GM18951 (cell line): Measurements from ENCODE around the gene SLC9A9.

Source experiments
- POLR2A ChIP-seq: IDR thresholded peaks from 4 replicates; pipeline ENCODE4 v1.6.1; 2011; ENCODE audit warnings: mild to moderate bottlenecking; ENCODE audit not compliant: insufficient read length, insufficient read depth; ENCODE audit errors: extremely low read depth
- in situ Hi-C: fragments of 300-500 bp; cut with MboI; formaldehyde crosslinking; loops from one replicate; pipeline ENCODE4 v1.12.0; 2022; ENCODE audit warnings: low sequenced_read_pairs, mixed read lengths, inconsistent platforms; ENCODE audit not compliant: unreplicated experiment

Gene SLC9A9

DNA sequence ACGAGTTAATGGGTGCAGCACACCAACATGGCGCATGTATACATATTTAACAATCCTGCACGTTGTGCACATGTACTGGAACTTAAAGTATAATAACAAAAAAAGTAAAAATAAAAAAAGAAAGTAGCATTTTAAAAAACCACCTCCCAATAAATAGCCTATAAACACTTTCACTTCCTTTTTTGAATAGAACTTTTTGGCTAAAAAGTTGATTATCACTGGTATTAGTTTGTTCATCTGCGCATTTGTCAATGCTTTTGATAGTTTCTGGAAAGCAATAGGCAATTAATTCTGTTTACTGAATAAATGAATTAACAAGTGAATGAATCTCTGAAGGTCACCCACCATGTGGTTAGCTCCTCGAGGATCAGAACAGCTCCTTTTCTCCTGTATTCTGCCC lies 179.9 kb downstream of the SLC9A9 start:
- TF ChIP-seq POLR2A: no peak
- in situ Hi-C loops: no loop called here

DNA sequence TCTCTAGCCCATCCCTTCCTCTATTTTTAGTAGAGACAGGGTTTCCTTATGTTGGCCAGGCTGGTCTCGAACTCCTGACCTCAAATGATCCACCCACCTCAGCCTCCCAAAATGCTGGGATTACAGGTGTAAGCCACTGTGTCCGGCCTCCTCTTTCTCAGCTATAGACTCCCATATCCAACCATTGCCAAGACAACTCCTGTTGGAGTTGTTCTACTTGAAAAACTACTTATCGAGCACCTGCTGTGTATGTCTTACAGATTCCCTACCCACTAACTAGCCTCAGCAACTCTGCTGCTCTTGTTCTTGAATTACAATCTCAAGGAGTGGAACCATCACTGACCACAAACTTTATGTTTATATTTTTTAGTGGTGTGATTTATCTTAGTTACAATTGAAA lies 186.6 kb downstream of the SLC9A9 start:
- in situ Hi-C loops: no loop called here
- TF ChIP-seq POLR2A: no peak

DNA sequence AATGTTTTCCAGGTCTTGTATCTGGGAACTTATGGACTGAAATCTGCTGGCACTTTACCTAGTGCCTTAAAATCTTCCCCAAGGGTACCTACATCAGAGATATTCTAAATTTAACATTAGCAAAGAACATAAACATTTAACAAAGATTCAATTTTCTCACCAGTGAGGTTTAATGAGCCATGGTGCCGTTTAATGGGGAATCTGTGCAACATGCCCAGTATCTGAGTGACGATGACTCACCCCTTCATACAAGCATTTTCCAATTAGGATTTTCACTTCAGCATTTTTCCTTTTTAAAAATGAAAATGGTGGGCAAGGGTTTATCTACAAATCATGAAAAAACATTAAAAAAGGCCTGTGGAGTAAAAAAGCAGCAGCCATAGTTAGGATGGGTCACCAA lies 189.4 kb downstream of the SLC9A9 start:
- in situ Hi-C loops: no loop called here

DNA sequence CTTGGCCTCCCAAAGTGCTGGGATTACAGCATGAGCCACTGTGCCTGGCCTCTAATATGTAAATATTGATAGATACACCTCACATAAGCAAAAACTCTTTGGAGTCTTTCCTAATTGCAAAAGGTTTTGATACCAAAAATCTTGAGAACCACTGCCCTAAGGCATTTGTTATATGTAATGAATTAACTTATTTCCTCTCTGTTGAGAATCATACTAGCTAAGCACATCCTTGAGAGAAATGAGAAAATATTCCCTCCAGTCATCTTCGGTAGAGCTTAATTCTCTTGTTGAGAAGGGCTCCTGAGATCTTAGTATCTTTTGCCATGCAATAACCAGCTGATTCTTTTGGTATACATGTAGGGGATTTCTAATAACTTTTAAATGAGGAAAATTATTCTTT lies 190.2 kb downstream of the SLC9A9 start:
- TF ChIP-seq POLR2A: no peak
- in situ Hi-C loops: no loop called here

More for the DNA sequence above, 189.4 kb downstream of the SLC9A9 start:
- TF ChIP-seq POLR2A: no peak

DNA sequence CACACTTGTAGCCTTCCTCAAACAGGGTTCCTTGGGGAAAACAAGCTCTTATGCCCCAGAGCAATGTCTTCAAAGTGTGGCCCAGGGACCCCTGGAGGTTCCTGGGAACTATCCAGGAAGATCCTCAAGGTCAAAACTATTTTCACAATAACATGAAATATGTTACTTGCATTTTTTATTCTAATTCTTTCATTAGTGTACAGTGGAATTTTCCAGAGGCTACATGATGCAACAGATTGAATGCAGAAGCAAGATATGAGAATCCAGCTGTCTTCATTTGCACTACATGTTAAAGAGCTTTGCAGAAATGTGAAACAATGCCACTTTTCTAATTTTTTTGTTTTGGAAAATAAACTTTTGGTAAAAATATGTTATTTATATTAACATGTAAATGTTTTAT lies 190.9 kb downstream of the SLC9A9 start:
- in situ Hi-C loops: no loop called here
- no peak for TF ChIP-seq POLR2A

DNA sequence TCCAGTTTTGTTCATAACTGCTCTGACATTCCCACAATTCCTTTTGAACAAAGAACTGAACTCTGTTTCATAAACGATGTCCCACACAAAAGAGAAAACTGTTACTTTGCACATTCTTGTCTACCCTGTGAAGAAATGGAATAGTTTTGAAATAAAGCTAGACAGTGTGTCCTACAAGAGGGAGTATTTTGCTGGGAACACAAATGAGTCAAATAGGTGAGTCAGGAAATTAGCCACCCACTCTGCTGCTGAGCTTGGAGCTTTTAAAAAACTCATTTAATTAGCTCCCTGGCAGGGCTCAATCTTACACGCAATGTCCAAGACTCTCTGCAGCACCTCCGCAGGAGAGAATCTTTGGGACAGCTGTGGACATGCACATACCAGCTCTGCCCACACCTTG lies 193.4 kb downstream of the SLC9A9 start:
- in situ Hi-C loops: no loop called here
- no peak for TF ChIP-seq POLR2A

DNA sequence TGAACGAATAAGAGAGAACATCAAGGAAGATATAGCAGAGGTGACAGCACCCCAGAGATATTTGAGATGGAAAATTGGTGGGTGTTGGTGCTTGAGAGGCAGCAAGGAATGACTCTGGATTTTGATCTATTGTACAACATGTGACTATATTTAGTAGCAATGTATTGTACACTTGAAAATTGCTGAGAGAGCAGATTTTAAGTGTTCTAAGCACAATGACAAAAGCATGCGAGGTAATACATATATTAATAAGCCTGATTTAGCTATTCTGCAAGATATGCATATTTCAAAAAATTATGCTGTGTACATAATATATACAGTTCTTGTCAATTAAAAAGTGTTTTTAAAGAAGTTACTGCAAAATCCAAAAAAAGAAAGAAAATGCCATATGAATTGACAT lies 194.3 kb downstream of the SLC9A9 start:
- TF ChIP-seq POLR2A: no peak
- in situ Hi-C loops: no loop called here

DNA sequence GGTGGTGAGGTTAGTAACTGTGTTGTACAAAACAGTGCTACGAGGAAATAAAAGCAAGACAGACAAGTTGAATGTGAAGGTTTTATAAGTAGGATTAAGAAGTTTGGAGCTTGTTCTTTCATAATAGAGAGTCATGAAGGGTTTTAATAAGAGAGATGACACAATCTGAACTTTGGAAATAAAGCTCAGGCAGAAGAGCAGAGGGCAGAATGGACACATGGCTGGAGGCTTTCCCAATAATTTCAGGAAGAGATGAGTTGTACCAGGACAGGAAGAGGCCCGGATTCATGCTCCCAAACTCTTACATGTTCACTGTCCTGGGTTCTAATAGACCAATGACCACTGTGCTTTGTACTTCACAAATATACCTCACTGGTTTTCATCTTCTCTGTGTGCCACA lies 194.8 kb downstream of the SLC9A9 start:
- TF ChIP-seq POLR2A: no peak
- in situ Hi-C loops: no loop called here

DNA sequence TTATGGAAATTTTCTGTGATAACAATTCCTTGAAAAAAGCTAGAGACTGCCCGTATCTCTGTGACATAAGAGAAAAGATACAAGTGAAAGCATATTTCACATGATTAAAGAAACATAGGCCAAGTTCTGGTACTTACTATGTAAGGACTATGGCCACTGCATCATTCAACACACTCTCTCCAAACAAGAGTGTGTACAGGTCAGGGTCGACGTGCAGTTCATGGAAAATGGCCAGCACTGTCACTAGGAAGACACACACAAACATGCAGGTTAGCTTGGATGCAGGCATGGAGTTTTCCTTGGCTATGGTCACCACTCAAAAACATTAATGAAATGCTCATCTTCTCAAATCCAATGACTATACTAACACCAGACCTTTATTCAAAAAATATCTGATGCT lies 196.2 kb downstream of the SLC9A9 start:
- no peak for TF ChIP-seq POLR2A
- in situ Hi-C loops: no loop called here

DNA sequence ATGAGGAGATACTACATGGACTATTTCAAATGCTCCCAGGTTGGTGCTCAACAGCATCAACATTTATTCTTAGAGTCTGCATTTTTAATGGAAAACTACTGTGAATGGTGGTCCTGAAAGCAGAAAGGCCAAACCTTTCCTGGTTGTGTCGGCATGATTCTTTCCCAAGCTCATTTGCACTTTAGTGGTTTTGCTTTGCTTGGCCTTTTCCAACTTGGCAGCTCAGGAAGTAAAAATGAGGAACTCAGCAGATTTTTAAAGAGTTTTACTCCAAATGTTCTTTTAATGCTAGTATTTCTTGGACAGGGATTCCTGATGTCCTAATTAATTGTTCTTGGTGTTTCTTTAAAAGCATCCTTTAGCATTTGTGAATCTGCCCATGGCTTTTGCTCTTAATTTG lies 197.4 kb downstream of the SLC9A9 start:
- in situ Hi-C loops: no loop called here
- TF ChIP-seq POLR2A: no peak

DNA sequence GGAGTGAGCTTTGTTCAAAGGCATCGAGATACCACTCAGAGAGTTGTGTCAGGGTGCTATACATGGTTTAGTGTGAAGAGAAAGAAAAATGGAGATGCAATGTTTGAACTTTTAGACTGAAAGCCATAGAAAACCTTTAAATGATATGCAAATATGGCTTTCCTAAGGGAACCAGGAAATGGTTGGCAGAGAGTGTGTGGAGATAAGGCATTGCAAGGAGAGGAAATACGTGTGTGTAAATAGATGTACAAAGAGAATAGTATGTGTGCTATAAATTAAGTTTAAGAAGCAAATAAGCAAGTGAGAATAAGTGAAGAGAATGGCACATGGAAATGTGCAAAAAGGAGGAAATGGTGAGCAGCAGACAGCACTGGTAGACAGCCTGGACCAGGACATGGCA lies 198.1 kb downstream of the SLC9A9 start:
- in situ Hi-C loops: no loop called here
- no peak for TF ChIP-seq POLR2A

DNA sequence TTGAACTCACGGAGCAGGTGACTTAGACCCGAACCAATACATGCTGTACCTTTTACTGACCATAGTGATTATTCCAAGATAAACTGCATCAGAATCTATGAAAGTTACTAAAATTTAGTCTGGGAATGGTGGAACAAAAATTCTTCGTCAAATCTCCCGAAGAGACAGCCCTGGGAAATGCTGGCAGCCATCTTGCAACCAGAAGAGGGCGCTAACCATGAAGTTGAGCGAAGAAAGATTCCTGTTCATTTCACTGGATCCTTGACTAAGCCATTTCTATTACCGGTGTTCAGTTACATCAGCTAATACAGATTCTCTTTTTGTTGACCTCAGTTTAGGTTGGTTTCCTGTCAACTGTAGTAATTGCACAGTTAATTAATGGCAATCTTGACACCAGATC lies 199.6 kb downstream of the SLC9A9 start:
- TF ChIP-seq POLR2A: no peak
- in situ Hi-C loops: no loop called here

DNA sequence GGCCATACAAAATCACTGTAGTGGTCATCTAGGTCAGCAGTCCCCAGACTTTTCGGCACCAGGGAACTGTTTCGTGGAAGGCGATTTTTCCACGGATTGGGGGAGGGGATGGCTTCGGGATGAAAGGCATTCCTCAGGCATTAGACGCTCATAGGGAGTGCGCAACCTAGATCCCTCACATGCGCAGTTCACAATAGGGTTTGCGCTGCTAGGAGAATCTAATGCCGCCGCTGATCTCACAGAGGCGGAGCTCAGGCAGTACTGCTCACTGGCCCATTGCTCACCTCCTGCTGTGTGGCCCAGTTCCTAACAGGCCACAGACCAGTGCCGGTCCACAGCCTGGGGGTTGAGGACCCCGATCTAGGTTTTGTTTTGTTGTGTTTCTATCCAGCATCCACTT lies 200.1 kb downstream of the SLC9A9 start:
- in situ Hi-C loops: no loop called here

DNA sequence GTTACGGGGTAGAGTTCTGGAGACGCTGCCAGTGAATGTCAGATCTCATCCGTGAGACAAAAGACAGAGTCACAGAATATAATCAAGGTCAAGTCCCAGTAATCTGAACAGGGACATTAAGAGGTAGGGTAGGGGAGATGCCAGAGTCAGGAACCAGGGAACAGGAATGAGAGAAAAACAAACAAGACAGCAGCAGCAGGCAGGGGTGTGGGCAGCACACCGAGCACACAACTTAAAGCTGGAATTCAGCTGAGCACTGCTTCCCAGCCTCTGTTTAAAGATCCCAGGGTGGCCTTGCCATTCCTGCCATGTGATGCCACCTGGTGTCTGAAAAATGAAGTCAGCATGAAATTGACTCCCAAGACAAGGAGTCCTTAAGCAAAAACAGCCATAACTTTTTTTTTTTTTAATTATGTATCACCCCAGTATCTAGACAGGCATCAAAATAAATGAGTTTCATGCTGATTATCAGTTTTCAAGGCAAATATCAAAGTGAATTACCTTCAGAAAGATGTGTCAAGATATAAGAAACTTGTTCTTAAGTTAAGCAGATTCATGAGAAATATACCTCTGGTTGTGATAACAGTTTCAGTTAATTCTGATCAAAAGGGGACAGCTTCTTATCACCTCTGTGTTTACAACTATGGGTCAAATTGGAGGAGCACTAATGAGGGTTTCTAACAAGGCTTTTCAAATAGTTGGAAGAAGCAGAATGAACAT lies 203.7 kb downstream of the SLC9A9 start:
- TF ChIP-seq POLR2A: no peak
- in situ Hi-C loops: no loop called here

More for the DNA sequence above, 200.1 kb downstream of the SLC9A9 start:
- no peak for TF ChIP-seq POLR2A

DNA sequence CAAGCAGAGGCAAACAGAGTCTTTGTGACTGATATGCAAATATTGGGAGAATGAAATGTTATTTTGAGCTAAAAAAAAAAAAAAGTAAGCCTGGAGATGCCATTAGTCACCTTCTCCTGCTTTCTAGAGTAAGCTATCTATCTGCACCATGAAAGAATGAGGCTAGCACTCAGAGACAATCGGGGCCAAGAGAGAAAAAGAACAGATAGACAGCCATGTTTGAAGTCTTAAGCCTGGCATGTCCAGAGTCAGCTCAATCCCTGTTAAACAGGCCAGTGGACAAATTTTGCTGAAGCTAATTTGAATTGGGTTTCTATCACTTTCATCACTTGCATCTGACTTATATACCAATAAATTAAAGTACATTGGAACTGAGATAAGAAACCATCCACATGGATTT lies 204.4 kb downstream of the SLC9A9 start:
- in situ Hi-C loops: no loop called here
- no peak for TF ChIP-seq POLR2A
